K562 (cell line): ENCODE measurements around the gene LAMA5. TPM values are rescaled to one million over a fixed set of nuclear protein-coding genes. Genes with fewer than 3 reads are reported as not detected.

Experiments used
- ATAC-seq: fragments of 200-7000 bp; cut with Tn5 transposase; 3 replicates; pipeline ENCODE4 v1.9.1; 2020; ENCODE audit warnings: moderate library complexity
- BruUV-seq: library from RNA; stranded (reverse); fragments of 400-500 nt; replicated peaks from 2 replicates; lab custom pipeline; 2021; lab: Mats Ljungman, UMichigan
- CTCF ChIA-PET: fragments of 300-600 bp; formaldehyde crosslinking; extraction: SDS; loops from one replicate; lab custom pipeline; 2021; ENCODE audit warnings: low intra/inter-chr PET ratio; lab: Yijun Ruan, JAX
- POLR2A ChIA-PET: fragments of 300-600, 350-650 bp; sonication (Branson Sonifier 250); formaldehyde crosslinking; extraction: SDS; loops from one replicate; lab custom pipeline; 2021; ENCODE audit warnings: antibody characterized with exemption, inconsistent platforms; lab: Yijun Ruan, JAX
- DNase-seq, 4 experiments: peaks; one replicate each; pipeline versions ENCODE4 v3.0.0 to v3.0.0-alpha.2; 2011 to 2018; ENCODE audit warnings: low spot score in 3 of 4, mixed read lengths in 3 of 4; ENCODE audit errors: extremely low read depth in 1 of 4
- FAIRE-seq: peaks from 2 replicates; lab custom pipeline; 2011; peaks lifted over from hg19 to GRCh38; lab: Jason Lieb, UNC
- H2AFZ ChIP-seq: 2 replicates; pipeline ENCODE4 v1.6.0; 2011; ENCODE audit warnings: low read depth, low read length, control low read depth, inconsistent platforms
- H3K27ac ChIP-seq: fragments of 200-600 bp; 3 replicates; pipeline ENCODE4 v1.8.0; 2011; ENCODE audit warnings: low read depth, mild to moderate bottlenecking, control low read depth, inconsistent platforms, low read length, moderate library complexity, mixed read lengths; ENCODE audit errors: extremely low read depth
- H3K27me3 ChIP-seq, 2 experiments: fragments of 300-600 bp in 1 of 2; 2 replicates in 1 of 2; 3 replicates in 1 of 2; pipeline versions ENCODE4 v1.6.0 to v1.8.0; 2011; ENCODE audit warnings: inconsistent platforms in 2 of 2, low read length in 2 of 2, mild to moderate bottlenecking in 1 of 2, mixed read lengths in 1 of 2, moderate library complexity in 1 of 2; ENCODE audit not compliant: control insufficient read depth in 2 of 2, insufficient read depth in 2 of 2
- H3K36me3 ChIP-seq: fragments of 300-600 bp; 3 replicates; pipeline ENCODE4 v1.8.0; 2011; ENCODE audit warnings: mild to moderate bottlenecking, low read length, inconsistent platforms; ENCODE audit not compliant: control insufficient read depth, insufficient read depth
- H3K4me1 ChIP-seq, 2 experiments: fragments of 200-600 bp in 1 of 2; replicated peaks in 1 of 2; 2 replicates in 1 of 2; 3 replicates in 1 of 2; pipeline versions ENCODE4 v1.5.1 to v1.8.0; 2011; ENCODE audit warnings: inconsistent platforms in 2 of 2, low read length in 2 of 2, mild to moderate bottlenecking in 1 of 2, mixed read lengths in 1 of 2, moderate library complexity in 1 of 2; ENCODE audit not compliant: control insufficient read depth in 2 of 2, insufficient read depth in 2 of 2
- H3K4me2 ChIP-seq: 2 replicates; pipeline ENCODE4 v1.6.1; 2011; ENCODE audit warnings: low read length, control low read depth, inconsistent platforms, mixed read lengths; ENCODE audit not compliant: insufficient read depth
- H3K4me3 ChIP-seq: fragments of 200-600 bp; sonication (generic), shearing (Covaris generic); 2 replicates; pipeline ENCODE4 v1.5.1; 2016; ENCODE audit warnings: control low read depth, inconsistent platforms
- H3K79me2 ChIP-seq: fragments of 200-600 bp; 3 replicates; pipeline ENCODE4 v1.8.0; 2011; ENCODE audit warnings: low read length, inconsistent platforms; ENCODE audit not compliant: control insufficient read depth, insufficient read depth
- H3K9ac ChIP-seq, 2 experiments: 2 replicates each; pipeline versions ENCODE4 v1.6.0 to v1.6.1; 2011; ENCODE audit warnings: low read depth in 2 of 2, low read length in 2 of 2, control low read depth in 1 of 2, inconsistent platforms in 1 of 2, mild to moderate bottlenecking in 1 of 2, mixed read lengths in 1 of 2; ENCODE audit not compliant: insufficient read depth in 1 of 2
- H3K9me1 ChIP-seq: one replicate; pipeline ENCODE4 v1.6.0; 2011; ENCODE audit warnings: inconsistent platforms, mild to moderate bottlenecking, low read length, moderate library complexity; ENCODE audit not compliant: control insufficient read depth, insufficient read depth
- H3K9me3 ChIP-seq: replicated peaks from 2 replicates; pipeline ENCODE4 v1.5.1; 2011; ENCODE audit warnings: low read depth, low read length, inconsistent platforms; ENCODE audit not compliant: control insufficient read depth, insufficient read depth
- H4K20me1 ChIP-seq: replicated peaks from 2 replicates; pipeline ENCODE4 v1.6.1; 2011; ENCODE audit warnings: low read length, inconsistent platforms, mixed read lengths; ENCODE audit not compliant: control insufficient read depth, insufficient read depth
- CBX8 ChIP-seq: fragments of 200-600 bp; sonication (generic); IDR thresholded peaks from 2 replicates; pipeline ENCODE4 v1.6.1; 2012; ENCODE audit warnings: borderline replicate concordance, mixed run types, low read depth, mild to moderate bottlenecking, moderate library complexity, mixed read lengths, low read length, control low read depth, inconsistent platforms; ENCODE audit not compliant: poor library complexity, severe bottlenecking; ENCODE audit errors: extremely low read depth
- POLR2G ChIP-seq: fragments of 200-400 bp; formaldehyde crosslinking; IDR thresholded peaks from 2 replicates; pipeline ENCODE4 v1.6.1; 2017; ENCODE audit warnings: low read depth, mild to moderate bottlenecking, antibody characterized with exemption, low read length, moderate library complexity
- PRMT5 ChIP-seq: sonication (generic); formaldehyde crosslinking; IDR thresholded peaks from 2 replicates; pipeline ENCODE4 v1.5.0; 2020; ENCODE audit warnings: missing genetic modification reagents
- TEAD1 ChIP-seq, 2 experiments: fragments of 450-650 bp in 1 of 2; sonication (generic) in 1 of 2; formaldehyde crosslinking; IDR thresholded peaks; 2 replicates each; pipeline versions ENCODE4 v1.4.0 to v1.8.0; 2020 to 2022; ENCODE audit warnings: mild to moderate bottlenecking in 2 of 2, missing genetic modification reagents in 1 of 2
- XRCC4 ChIP-seq: IDR thresholded peaks from one replicate; pipeline ENCODE4 v1.6.1; 2011; ENCODE audit not compliant: insufficient read depth, insufficient read length; ENCODE audit errors: extremely low read depth
- ZNF41 ChIP-seq: fragments of 250-450 bp; sonication (Bioruptor Pico); conservative IDR thresholded peaks from 2 replicates; pipeline ENCODE4 v1.4.0; 2020; ENCODE audit warnings: mild to moderate bottlenecking
- ZNF764 ChIP-seq: fragments of 250-450 bp; sonication (Bioruptor Pico); IDR thresholded peaks from 2 replicates; pipeline ENCODE4 v1.4.0; 2020; ENCODE audit warnings: low read depth, mild to moderate bottlenecking, moderate library complexity
- WGBS: fragments of 100-300 bp; shearing (Covaris generic); methylation state at CpG from one replicate; pipeline ENCODE4 v1.1.6; 2016; ENCODE audit warnings: low coverage, mixed read lengths; ENCODE audit not compliant: insufficient coverage; ENCODE audit errors: missing lambda C conversion rate; 5-methylcytosine and 5-hydroxymethylcytosine counted together
- in situ Hi-C: fragments of 300-500 bp; cut with MboI; formaldehyde crosslinking; loops from 4 replicates; pipeline ENCODE4 v1.15.0; 2018; ENCODE audit warnings: inconsistent platforms, mixed read lengths
- intact Hi-C: fragments of 100-400 bp; cut with micrococcal nuclease; formaldehyde crosslinking; loops from 2 replicates; pipeline ENCODE4 v1.14.2; 2022
- polyA plus RNA-seq, 8 experiments: library from polyadenylated mRNA; depleted of rRNA in 4 of 8; stranded (reverse) in 5 of 8; unstranded in 3 of 8; fragments of >200 nt; fragmentation: Nextera tagmentation in 2 of 8; fragmentation: Illumina TruSeq in 1 of 8; extraction: Ambion mirVana in 2 of 8; extraction: Trizol in 1 of 8; gene quantifications; 2 replicates each; pipeline versions ENCODE4 v1.2.1 to v1.2.3, GENCODE V29; 2011 to 2014; ENCODE audit warnings: inconsistent platforms in 1 of 8, missing spikeins in 1 of 8
- total RNA-seq, 7 experiments: library from RNA; depleted of rRNA in 6 of 7; stranded (reverse); fragments of >200 nt in 6 of 7; fragmentation: Illumina TruSeq in 2 of 7; extraction: Trizol in 2 of 7; gene quantifications; 2 replicates each; pipeline versions ENCODE4 v1.2.1 to v1.2.3, GENCODE V29; 2011 to 2021; ENCODE audit warnings: low replicate concordance in 1 of 7
- TF ChIP-seq, protein P1 (sequence below): fragments of 450-650 bp; formaldehyde crosslinking; IDR thresholded peaks from 2 replicates; pipeline ENCODE4 v1.4.0; 2020; ENCODE audit warnings: mild to moderate bottlenecking, moderate library complexity
- TF ChIP-seq, protein P2 (sequence below): sonication (generic); formaldehyde crosslinking; IDR thresholded peaks from 2 replicates; pipeline ENCODE4 v1.8.1; 2023; ENCODE audit warnings: mild to moderate bottlenecking, missing genetic modification reagents

LAMA5 gene
- total and polyA plus RNA-seq, 9 of the 15 experiments (the other 6 are each of a cell fraction or from before 2014, with no cell fraction given) = 0.31 to 101 (median 7.8) TPM

DNA sequence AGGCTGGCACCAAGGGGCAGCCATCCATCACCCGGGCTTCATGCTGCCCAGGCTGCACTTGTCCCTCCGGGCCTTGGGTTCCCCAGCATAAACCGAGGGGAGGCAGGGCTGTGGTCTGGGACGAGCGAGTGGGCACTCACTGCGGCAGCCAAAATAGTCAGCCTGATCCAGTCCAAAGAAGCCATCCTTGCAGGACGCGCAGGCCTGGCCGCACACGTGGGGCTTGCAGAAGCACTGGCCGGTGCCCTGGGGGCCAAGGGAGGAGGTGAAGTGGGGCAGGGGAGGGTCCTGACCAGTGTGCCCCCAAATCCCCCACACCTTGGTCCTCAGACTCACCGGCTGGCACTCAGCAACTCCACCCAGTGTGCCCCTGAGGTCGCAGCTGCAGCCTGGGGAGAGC is 32.2 kb downstream of the LAMA5 start:
- Histone ChIP-seq H3K9me1 (no peaks in the 10 kb centered on the region), H3K79me2 (no peaks in the 10 kb centered on the region), H3K4me2 (no peak overlapping the region), H3K27me3 (no peaks in the 10 kb centered on the region), H3K9ac (no peak overlapping the region), H3K4me1 (peaks cover 0 to 19% of the 10 kb centered on the region in 2 experiments; a peak in 1 of 5 replicates), H2AFZ (no peak overlapping the region), H3K9me3 (no peaks in the 10 kb centered on the region), H3K4me3 (no peak overlapping the region), H4K20me1 (no peaks in the 10 kb centered on the region), H3K27ac (no peak overlapping the region), H3K36me3 (peaks cover 87% of the 10 kb centered on the region; the same call in 2 of the 3 replicates)
- in situ Hi-C loops = no loop called here
- FAIRE-seq (no peak), ATAC-seq (no peak), DNase-seq (no peak)
- POLR2A ChIA-PET = interaction anchor here (1.6 kb wide), 1 partner anchor 10 kb away, joined by 3 read pairs; no protein-coding TSS in a partner anchor
- WGBS = 95% methylated on average over 10 of the region's 13 CpGs
- intact Hi-C loops = no loop called here
- TF ChIP-seq POLR2G = peak; percentile 30; the same call in 1 of the 2 replicates
- TF ChIP-seq PRMT5 (CRISPR knock-in tag) = no peak
- BruUV-seq = no TSS peak
- CTCF ChIA-PET = no interaction called here

DNA sequence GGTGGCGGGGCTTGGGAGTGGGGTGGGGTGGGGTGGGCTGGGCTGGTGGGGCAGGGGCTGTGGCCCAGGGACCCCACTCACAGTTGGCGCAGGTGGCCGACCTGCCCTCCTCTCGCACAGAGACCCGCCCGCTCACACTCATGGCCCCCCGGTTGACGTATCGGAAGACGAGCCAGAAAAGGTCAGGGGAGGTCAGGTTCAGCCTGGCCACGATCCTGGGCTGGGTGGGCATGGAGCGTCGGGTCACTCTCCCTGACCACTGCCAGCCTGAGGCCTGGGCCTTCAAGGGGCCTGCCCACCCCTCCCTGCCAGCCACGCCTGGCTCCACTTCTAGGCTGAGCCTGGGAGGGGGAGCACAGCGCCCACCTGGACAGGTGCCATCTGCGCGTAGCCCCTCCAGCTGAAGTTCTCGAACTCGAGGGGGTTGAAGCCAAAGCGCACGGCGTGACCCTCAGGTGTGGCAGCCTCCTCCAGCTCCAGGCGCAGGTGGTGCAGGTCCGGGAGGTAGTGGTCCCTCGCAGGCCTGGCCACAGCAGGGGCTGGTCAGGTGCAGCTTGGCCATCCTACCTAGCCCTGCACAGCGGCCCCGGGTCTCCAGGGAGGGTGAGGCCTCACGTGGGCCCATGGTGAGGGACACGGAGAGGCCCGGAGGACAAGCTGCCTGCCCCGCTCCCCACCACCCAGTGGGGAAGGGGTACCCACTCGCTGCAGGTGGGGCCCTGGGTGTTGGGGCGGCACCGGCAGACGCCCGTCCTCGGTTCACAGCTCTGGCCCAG is 33.1 kb downstream of the LAMA5 start:
- H3K4me2 ChIP-seq = no peak overlapping the region
- ChIA-PET POLR2A (interaction anchor here (1.6 kb wide), 1 partner anchor 11 kb away, joined by 3 read pairs; no protein-coding TSS in a partner anchor), CTCF (no interaction called here)
- DNase-seq = no peak
- H3K4me1 ChIP-seq = peaks cover 0 to 25% of the 10 kb centered on the region in 2 experiments; a peak in 1 of 5 replicates
- intact Hi-C loops (no loop called here), in situ Hi-C loops (no loop called here)
- H3K9me3 ChIP-seq = no peaks in the 10 kb centered on the region
- no TSS peak for BruUV-seq
- H2AFZ ChIP-seq = no peak overlapping the region
- no peaks in the 10 kb centered on the region for H4K20me1 ChIP-seq
- H3K9ac ChIP-seq = no peak overlapping the region
- no peak overlapping the region for H3K27ac ChIP-seq
- H3K27me3 ChIP-seq = no peaks in the 10 kb centered on the region
- no peak overlapping the region for H3K4me3 ChIP-seq
- WGBS = 87% methylated on average over 21 of the region's 37 CpGs
- H3K36me3 ChIP-seq = peaks cover 90% of the 10 kb centered on the region; the same call in 2 of the 3 replicates
- H3K79me2 ChIP-seq = no peaks in the 10 kb centered on the region
- FAIRE-seq = no peak
- H3K9me1 ChIP-seq = no peaks in the 10 kb centered on the region
- ATAC-seq = no peak
- TF ChIP-seq ZNF764 (CRISPR knock-in tag) = no peak
- TF ChIP-seq, protein P1, sequence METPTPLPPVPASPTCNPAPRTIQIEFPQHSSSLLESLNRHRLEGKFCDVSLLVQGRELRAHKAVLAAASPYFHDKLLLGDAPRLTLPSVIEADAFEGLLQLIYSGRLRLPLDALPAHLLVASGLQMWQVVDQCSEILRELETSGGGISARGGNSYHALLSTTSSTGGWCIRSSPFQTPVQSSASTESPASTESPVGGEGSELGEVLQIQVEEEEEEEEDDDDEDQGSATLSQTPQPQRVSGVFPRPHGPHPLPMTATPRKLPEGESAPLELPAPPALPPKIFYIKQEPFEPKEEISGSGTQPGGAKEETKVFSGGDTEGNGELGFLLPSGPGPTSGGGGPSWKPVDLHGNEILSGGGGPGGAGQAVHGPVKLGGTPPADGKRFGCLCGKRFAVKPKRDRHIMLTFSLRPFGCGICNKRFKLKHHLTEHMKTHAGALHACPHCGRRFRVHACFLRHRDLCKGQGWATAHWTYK (CRISPR knock-in tag) = no peak
- TF ChIP-seq ZNF41 (CRISPR knock-in tag) = no peak
- TF ChIP-seq TEAD1 (CRISPR knock-in tag; IDR thresholded peaks at IDR 0.05) = no peak
- TF ChIP-seq, protein P2, sequence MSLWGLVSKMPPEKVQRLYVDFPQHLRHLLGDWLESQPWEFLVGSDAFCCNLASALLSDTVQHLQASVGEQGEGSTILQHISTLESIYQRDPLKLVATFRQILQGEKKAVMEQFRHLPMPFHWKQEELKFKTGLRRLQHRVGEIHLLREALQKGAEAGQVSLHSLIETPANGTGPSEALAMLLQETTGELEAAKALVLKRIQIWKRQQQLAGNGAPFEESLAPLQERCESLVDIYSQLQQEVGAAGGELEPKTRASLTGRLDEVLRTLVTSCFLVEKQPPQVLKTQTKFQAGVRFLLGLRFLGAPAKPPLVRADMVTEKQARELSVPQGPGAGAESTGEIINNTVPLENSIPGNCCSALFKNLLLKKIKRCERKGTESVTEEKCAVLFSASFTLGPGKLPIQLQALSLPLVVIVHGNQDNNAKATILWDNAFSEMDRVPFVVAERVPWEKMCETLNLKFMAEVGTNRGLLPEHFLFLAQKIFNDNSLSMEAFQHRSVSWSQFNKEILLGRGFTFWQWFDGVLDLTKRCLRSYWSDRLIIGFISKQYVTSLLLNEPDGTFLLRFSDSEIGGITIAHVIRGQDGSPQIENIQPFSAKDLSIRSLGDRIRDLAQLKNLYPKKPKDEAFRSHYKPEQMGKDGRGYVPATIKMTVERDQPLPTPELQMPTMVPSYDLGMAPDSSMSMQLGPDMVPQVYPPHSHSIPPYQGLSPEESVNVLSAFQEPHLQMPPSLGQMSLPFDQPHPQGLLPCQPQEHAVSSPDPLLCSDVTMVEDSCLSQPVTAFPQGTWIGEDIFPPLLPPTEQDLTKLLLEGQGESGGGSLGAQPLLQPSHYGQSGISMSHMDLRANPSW (CRISPR knock-in tag) = no peak
- TF ChIP-seq XRCC4 = no peak
- no peak for TF ChIP-seq CBX8
